Measurements from ENCODE around the gene GDI1.

GDI1 gene

DNA sequence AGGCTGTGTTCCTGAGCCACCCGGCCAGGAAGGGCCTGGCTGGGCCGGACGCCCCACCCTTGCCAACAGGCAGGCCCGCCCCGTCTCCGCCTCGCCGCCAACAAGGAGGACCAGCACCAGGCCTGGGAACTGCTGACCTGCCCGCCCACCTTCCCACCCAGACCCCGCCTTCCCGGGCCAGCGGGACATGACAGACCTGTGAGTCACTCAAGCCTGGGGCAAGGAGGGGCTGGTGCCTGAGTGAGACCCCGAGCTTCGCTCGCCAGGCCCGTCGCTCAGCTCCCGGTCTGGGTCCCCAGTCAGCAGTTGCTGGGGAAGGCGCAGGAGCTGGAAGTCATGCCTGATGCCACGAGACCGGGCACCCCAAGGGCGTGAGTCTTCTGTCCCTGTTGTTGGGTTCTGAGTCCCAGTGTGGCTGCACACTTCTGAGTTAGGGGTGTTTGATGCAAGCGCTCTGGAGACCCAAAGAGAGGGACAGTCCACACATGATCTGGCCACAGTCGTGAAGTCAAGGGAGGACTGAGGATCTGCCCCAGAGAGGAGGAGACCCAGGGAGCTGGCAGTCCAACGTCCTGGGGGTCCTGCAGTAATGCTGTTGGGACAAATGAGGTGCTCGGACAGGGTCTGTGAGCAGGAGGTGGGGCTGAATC, 27.6 kb upstream of the GDI1 start, which contains the start of gene DNASE1L1:
Gene DNASE1L1, minus strand, starts transcription at position 33 of the 650 bp plus-strand sequence. CDS start 3,686 bp downstream, outside the sequence.
- DNase-seq = peak; percentile 83

DNA sequence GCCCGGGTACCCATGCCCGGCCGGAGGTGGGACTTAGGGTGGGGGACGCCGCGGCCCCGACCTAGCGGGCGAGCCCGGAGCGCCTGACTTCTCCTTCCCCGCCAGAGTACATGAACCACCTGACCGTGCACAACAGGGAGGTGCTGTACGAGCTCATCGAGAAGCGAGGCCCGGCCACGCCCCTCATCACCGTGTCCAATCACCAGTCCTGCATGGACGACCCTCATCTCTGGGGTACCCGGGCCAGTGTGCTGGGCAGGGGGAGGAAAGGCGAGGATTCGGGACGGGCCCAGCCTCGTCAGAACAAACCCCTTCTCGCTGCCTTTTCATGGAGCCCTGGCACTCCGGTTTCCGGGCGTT, 25.0 kb upstream of the GDI1 start:
- peak; percentile 74 for DNase-seq

DNA sequence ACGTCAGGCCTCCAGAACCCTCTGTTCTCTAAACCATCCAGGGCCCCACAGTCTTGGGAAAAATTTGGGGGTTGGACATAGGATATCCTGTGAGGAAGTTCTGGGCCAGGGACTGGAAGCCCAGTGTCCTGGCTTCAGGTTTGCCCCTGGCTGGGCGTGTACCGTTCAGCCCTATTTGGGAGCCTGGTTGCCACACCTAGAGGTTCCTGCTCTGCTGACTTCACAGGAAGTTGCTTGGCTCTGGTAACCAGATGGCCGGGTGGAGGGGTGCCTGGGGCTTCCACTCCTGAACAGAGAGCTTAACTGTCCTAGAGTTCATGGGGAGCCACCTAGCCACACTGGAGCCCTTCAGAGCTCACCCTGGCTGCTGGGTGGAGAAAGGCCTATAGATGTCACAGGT, 24.5 kb upstream of the GDI1 start:
- no peak for DNase-seq

DNA sequence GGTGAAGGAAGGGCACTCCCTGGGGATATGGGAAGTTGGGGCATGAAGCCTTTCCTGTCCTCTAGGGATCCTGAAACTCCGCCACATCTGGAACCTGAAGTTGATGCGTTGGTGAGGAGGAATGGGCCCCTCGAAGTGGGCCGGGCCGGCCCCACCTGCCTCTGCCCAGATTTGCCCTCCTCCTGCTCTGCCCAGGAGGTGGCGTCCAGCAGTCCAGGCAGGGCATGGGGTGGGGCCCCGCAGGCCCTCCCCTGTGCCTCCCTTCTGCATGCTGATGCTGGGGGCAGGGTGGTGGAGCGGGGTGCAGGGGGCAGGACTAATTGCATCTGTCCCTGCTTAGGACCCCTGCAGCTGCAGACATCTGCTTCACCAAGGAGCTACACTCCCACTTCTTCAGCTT, 23.8 kb upstream of the GDI1 start:
- no peak for DNase-seq

DNA sequence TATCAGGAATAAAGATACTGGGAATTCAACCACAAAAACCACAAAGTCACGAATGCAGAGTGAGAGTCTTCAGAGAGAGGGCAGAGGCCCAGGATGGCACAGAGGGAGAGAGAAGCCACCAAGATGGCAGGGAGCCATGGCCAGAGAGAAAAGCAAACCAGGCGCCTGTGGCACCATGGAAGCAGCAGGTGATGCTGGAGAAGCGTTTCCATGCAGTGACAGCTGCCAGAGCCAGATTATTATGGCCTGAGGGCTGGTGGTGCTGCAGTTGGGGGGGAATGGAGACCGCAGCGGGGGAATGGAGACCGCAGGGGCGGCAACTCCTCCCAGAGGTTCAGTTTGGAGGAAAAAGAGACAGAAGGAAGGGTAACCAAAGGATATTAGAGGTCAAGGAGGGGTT, 19.8 kb upstream of the GDI1 start:
- DNase-seq = no peak

DNA sequence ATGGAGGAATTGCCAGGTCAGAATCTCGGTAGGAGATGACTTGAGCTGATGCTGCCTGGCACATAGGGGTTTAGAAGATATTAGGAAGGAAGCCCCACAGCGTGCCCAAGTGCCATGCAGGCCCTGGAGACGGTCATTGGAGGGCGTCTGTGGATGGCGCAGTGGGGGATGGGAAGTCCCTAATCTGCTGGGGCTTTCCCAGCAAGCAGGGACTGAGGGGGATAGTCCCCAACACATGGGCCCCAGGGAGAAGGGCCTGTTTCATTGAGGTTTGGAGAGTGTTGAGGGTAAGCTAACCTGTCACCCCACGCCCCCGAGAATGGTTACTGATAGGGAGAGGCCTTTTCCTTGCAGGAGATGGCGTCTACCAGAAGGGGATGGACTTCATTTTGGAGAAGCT, 17.8 kb upstream of the GDI1 start:
- DNase-seq = no peak

DNA sequence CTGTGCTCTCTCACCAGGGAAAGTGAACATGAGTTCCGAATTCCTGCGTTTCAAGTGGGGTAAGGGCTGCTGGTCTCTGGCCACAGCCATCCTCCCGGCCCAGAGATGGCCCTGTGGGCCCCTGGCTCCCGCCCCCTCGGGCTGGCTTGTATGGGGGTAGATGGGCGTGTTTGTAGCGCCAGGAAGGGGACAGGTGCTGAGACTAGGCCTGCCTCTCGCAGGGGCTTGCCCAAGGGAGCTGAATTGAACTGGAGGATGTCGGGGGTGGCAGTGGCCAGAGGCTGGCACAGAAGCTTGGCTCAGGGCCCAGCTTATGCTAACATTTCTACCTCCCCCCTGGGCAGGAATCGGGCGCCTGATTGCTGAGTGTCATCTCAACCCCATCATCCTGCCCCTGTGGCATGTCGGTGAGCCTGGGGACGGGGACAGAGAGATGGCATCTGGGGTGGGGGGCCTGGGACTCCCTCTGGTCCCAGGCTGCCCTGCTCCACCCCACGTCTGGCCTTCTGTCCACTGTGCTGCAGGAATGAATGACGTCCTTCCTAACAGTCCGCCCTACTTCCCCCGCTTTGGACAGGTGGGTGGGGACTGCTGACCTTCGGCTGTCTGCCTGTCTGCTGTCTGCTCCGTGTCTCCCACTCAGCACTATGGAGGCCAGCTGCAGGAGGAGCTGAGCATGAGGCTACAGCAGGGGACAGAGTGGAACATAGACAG, 17.1 kb upstream of the GDI1 start:
- no peak for DNase-seq

DNA sequence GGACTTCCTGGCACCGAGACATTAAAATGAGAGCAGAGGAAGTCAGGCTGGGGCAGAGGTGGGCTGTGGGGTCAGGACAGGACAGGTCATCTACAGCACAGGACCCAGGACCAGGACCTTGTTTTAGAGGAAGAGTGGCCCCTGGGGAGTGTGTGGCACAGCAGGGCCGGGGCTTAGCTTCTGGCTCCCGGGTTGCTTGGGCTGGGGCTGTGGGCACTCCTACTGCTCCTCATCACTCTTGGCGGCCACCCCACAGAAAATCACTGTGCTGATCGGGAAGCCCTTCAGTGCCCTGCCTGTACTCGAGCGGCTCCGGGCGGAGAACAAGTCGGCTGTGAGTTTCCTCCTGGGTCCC, 16.6 kb upstream of the GDI1 start:
- no peak for DNase-seq

DNA sequence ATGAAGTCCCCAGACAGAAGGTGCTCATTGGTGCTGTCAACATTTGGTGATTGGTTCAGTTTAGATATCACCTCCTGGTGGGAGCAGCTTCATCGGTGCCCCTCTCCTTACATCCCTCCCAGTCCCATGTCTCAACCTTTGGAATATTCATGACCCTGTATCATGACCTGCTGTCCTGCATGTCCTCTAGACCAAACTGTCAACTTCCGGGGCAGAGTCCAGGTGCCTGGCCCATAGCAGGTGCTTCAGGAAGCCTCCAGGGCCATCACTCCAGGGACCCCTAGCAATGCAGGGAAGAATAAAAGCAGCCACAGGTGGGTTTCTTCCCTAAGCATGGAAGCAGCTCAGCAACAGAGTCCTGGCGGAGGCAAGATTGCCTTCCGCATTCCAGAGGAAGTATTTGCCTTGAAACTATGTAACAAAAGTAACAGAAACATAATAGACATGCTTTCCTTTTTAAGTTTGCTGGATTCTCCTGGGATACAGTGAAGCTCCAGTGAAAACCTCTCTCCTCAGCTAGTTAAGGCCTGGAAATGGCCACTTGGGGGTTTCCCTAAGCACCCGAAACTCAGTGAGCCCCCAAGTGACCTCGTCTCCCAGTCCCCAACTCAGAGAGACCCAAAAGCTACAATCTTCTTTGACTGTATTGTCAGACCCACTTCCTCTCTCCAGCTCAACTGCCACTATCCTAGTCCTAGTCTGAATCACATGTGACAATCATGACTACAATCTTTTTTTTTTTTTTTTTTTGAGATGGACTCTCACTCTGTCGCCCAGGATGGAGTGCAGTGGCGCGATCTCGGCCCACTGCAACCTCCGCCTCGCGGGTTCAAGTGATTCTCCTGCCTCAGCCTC, 9.8 kb upstream of the GDI1 start:
- no peak for DNase-seq

DNA sequence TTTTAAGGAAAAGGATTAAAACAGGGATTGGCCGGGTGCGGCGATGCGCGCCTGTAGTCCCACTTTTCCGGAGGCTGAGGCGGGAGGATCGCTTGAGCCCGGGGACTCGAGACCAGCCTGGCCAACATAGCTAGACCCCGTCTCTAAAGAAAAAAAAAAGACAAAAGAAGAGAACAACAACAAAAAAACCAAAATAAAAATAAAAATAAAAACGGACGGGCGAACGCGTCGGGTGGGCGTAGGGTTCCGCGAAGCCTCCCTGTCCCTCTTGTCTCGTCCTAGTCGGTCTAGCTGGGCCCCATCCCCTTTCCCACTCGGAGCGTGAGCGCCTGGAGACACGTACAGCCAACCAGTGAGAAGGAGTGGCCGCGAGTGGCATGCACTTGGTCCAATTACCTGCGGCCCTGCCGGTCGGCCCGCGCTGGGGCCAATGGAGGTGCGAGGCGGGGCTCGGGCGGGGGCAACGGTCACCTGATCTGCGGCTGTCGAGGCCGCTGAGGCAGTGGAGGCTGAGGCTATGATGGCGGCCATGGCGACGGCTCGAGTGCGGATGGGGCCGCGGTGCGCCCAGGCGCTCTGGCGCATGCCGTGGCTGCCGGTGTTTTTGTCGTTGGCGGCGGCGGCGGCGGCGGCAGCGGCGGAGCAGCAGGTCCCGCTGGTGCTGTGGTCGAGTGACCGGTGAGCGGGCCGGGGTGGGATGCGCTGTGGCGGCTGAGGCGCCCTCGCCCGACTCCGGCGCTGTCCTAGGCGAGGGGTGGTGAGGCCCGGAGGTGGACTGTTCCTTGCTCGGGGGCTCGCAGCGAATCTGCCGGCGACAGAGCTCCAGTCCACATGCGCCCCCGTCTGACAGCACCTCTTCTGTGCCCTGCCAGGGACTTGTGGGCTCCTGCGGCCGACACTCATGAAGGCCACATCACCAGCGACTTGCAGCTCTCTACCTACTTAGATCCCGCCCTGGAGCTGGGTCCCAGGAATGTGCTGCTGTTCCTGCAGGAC, 8.5 kb upstream of the GDI1 start, which contains the start of gene ATP6AP1:
Gene ATP6AP1, plus strand, starts transcription at position 502 of the 996 bp plus-strand sequence. Its CDS starts 16 bp downstream, at position 518.
- peak; percentile 95 for DNase-seq

DNA sequence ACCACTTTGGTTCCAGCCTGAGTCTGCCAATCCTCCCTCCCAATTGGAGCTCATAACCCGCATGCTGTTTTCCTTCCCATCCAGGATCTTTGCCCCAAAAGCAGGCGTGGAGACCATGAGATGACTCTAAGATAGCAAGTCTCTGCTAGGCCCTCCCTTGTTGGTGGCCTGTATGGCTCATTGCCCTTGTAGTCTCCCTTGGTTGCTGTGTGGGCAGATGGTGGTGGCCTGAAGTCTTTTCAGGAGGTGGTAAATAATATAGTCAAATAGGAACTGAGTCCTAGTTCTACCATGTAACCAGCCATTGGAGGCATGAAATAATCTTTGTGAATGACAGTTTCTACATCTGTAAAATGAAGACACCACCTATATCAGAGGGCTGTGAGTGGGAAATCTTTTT, 7.2 kb upstream of the GDI1 start:
- no peak for DNase-seq

DNA sequence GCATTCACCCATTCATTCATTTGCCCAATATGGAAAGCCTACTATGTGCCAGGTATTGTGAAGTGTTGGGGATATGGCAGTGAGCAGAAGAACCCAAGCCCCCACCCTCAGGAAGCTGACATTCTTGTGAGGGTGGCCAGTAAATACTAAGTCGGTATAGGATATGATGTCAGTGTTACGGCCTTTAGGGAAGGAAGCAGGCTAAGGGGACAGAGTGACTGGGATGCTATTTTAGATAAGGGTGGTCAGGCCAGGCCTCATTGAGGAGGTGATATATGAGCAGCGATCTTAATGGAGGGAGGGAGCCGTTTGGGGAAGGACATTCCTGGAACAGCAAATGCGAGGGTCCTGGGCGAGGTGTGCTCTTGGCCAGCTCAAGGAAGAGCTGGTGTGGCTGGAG, 6.5 kb upstream of the GDI1 start:
- no peak for DNase-seq

DNA sequence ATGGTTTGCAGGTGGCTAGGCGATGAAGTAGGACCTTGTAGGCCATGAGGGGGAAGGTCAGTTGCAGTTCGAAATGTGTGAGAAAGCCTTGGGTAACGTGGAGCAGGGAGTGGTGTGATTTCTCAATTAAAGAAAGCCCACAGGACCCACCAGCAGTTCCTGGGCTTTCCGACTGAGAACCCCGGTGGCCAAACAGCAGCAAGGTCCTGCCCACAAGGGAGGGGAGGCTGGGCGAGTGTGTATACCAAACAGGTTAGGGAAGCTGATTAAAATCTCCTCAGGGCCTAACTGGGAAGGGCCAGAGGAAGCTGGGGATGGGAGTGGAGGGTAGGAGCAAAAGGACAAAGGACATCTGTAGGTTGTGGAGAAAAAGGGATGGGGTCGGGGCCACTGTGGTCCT, 6.0 kb upstream of the GDI1 start:
- no peak for DNase-seq

DNA sequence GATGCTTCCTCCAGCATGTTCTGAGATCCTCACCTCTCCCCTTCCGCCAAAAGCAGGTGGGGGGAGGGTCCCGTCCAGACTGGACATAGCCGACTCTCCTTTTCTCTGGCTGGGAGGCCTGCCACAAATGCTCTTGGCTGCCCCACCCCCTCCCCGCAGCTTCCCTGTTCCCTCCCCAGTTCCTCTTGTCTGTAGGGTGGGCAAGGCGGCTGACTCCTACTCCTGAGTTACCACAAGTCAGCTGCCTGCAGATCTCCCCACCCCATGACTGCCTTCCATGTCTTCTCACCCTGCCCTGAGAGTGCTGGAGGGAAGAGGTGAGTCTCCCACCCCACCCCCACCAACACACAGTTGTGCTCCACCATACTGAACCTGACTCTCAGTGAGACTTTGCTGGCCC, 5.6 kb upstream of the GDI1 start:
- no peak for DNase-seq

DNA sequence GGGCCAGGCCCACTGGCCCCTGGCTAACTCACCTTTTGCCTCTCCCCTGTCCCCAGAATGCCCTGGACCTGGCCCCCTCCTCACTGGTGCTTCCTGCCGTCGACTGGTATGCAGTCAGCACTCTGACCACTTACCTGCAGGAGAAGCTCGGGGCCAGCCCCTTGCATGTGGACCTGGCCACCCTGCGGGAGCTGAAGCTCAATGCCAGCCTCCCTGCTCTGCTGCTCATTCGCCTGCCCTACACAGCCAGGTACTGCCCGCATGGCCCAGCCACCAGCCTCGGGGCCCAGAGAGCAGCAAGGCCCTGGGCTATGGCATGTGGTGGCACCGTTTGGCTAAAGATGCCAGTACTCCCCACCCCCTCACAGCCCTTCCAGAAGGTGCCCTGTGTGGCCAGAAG, 4.7 kb upstream of the GDI1 start:
- DNase-seq = no peak

DNA sequence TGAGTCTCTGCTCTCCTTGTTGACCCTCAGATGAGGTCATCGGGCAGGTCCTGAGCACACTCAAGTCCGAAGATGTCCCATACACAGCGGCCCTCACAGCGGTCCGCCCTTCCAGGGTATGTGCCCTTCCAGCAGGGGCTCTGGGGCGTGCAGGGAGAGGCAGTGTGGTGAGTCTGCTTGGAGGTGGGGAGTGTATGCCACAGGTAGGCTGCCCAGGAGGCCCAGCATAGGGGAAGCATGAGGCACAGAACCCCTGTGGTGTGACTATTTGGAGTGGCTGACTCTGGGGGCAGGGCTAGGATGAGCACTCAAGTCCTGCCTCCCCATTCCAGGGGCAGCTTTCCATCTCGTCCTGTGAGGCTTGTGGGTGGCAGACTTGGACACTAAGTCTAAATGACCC, 3.3 kb upstream of the GDI1 start:
- DNase-seq = no peak

DNA sequence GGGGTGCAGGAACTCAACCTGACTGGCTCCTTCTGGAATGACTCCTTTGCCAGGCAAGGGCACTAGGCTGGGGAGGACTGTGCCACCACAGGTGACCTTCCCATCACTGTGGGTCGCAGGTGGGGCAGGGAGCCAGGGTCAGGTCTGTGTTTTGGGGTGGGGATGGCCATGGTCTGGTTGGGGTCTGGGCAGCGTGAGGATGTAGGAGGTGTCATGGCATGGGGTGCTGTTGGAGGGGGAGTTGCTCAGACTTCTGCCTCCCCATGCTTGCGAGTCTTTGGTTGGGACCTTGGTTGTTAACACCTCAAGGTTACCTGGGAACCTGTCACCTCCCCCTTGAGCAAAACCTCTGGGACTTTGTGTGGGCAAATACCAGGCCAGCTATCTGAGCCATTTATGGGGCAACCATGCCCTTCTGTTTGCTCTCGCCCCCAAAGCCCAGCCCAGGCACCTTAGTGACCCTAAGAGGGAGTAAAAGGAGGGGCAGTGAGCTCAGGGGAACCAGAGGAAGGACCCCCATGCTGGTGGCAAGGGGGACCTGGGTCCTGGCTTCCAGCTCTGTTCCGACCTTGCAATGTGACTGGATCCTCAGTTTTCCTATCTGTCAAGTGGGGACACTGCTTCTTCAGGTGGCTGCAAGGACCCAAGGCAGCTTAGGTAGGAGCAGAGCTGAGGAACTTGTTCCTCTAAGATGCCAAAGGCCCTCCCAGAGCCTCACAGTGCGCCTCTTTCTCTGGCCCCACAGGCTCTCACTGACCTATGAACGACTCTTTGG, 2.4 kb upstream of the GDI1 start:
- no peak for DNase-seq

DNA sequence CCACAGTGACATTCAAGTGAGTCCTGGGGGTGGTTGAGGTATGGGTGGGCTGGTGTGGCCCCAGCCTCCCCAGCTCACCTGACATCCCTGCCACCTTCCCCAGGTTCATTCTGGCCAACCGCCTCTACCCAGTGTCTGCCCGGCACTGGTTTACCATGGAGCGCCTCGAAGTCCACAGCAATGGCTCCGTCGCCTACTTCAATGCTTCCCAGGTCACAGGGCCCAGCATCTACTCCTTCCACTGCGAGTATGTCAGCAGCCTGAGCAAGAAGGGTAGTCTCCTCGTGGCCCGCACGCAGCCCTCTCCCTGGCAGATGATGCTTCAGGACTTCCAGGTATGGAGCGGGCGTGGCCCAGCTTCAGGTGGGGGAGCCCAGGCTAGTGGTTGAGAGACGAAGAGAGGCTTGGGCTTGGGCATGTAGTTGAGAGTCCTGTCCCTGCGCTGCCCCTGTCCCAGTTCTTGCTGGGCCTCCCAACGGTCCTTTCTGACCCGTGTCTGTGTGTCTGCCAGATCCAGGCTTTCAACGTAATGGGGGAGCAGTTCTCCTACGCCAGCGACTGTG, 1.7 kb upstream of the GDI1 start:
- DNase-seq = no peak

DNA sequence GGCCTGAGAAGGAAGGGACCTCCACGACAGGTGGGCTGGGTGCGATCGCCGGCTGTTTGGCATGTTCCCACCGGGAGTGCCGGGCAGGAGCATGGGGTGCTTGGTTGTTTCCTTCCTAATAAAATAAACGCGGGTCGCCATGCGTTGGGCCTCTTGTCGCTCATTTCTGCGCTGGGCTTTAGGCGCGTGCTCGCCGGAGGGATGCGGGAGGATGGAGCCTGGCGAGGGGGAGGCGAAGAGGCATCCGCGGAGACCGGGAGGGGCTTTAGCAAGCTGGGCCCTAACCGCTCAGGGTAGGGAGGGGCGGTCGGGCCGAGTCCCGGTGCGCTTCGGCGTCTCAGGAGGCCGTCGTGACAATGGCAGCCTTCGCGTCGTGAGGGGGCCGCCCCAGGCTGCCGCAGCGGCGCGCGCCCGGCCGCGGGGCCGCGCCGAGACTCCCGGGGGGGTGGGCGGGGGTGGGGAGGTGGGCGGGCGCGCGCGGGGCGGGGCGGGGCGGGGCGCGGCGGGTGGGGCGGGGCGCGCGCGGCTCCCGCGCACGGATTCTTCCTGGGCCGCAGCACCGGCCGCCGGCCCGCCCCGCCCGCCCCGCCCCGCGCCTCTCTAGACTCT, 476 bp upstream of the GDI1 start:
- DNase-seq = peak; percentile 44

DNA sequence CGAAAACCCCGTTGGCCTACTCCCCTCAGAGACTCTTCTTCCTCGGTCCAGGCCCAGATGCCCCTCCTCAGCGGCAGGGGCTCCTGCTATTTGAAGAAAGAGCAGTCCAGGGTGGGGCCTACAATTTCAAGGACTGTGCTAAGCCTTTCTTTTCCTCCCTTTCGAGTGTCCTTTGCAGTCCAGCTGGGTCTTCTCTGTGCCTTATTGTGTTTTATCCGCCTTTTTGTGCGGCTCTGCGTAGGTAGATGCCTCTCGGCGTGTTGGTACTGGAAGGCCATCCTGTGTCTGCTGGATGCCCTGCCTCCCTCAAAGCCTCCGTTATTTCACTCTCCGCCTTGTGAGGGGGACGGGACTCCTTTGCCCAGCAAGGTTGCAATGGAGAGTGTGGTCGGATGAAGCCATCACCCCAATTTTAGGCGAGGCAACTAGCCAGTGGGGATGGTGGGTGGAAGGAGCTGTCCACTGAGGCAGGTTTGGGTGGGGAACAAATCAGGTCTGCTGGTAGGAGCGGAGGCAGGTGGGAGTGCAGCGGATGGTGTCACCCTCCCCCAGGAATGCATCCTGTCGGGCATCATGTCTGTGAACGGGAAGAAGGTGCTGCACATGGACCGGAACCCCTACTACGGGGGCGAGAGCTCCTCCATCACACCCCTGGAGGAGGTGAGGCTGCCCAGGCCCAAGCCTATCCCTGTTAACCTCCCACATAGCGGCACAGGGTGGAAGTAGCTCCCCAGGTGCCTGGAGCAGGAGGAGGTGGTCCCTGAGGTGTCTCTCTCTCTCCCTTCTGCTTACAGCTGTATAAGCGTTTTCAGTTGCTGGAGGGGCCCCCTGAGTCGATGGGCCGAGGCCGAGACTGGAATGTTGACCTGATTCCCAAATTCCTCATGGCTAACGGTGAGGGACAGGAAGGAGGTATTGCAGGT, 1.3 kb downstream of the GDI1 start:
- no peak for DNase-seq
